ENCODE results near the gene PNP. TPM values are rescaled to one million over a fixed set of nuclear protein-coding genes. Genes with fewer than 3 reads are reported as not detected.

PNP gene
- total RNA-seq, 1 experiment from 2014 or later, result 34.8 TPM

DNA sequence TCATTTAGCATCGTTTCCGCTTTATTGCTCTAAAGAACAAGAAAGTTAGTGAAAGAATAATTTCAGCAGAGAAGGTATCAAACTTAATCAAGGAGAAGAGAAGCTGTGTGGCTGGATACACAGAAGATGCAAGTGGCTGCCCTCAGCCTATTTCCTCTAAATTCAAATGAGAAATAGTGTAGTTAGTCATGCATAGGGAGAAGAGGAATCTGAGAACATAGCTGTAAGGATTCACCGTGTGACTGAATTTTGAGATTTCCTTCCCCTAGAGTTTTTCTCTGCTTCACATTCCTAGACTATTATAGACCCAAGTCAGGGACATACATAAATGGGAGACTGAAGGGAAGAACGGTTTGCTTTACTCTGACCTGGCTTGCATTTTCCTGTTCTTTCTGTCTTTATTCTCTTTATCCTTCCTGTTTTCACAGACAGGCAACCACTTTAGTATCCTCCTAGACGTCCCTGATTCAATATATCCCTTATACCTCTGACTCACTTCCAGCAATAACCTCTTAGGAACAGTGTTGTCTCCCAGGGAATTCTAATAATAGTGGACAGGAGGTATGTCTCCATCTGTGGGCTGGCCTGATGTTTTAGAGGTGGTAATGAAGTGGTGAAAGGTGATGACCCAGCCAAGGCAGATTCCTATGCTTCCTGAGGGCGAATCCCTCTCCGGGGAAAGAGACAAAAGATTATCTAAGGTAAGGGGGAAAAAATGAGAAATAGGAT, 43.1 kb downstream of the PNP start:
- no peak for DNase-seq (ENCODE audit: low read depth in 1 of 2, low spot score in 2 of 2)
- H3K4me3 ChIP-seq, result no peak overlapping the region
- H3K27me3 ChIP-seq (replicated peaks), result 0 out of 2 replicates have a peak, but pooled peaks cover 2% of the 10 kb centered on the region
- H3K27ac ChIP-seq, result no peak overlapping the region
- H3K4me1 ChIP-seq (replicated peaks), result no peaks in the 10 kb centered on the region
- H3K9me3 ChIP-seq (replicated peaks), result no peaks in the 10 kb centered on the region
- no peaks in the 10 kb centered on the region for H3K36me3 ChIP-seq

DNA sequence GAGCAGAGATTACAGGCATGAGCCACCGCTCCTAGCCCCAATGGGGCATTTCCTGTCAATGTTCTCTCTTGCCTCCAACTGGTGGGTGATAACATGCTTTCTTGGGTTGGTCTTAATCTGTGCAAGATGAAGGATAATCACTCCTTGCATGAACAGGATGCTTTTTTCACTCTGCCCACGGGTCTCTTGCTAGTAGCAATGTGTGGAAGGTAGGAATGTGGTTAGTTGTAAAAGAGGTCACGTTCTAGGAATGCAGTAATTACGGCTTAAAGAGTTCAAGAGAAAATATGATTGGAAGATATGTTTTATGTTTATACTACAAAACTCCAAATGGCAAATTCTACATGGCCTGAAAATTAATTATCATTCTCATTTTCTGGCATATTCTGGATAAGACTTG, 46.6 kb downstream of the PNP start:
- H3K4me1 ChIP-seq (replicated peaks), result no peaks in the 10 kb centered on the region
- H3K36me3 ChIP-seq, result no peaks in the 10 kb centered on the region
- 0 out of 2 replicates have a peak, but pooled peaks cover 3% of the 10 kb centered on the region for H3K9me3 ChIP-seq (replicated peaks)
- 0 out of 2 replicates have a peak, but pooled peaks cover 2% of the 10 kb centered on the region for H3K27me3 ChIP-seq (replicated peaks)
- H3K4me3 ChIP-seq, result no peak overlapping the region
- no peak overlapping the region for H3K27ac ChIP-seq
- DNase-seq (ENCODE audit: low read depth in 1 of 2, low spot score in 2 of 2), result no peak

DNA sequence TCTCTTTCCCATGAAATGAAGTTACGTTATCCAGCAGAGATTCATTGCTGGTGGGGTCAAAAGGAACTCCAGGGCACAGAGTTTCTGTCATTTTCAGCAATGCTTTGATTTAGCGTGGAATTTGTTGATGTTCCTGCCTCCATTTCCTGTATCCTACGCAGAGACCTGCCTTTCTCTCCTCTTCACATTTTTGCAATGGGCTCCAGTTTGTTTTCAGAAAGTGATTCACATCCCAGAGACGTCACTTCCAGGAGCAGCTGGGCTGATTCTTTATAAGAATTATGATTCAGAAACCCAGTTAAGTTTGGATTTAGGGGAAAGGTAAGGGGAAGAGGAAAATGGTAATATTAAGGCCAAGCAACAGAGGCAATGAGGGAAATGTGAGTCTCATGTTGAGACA, 47.7 kb downstream of the PNP start:
- Histone ChIP-seq H3K36me3 (no peaks in the 10 kb centered on the region), H3K27me3 (replicated peaks) (0 out of 2 replicates have a peak, but pooled peaks cover 2% of the 10 kb centered on the region), H3K4me1 (replicated peaks) (no peaks in the 10 kb centered on the region), H3K27ac (no peak overlapping the region), H3K9me3 (replicated peaks) (0 out of 2 replicates have a peak, but pooled peaks cover 3% of the 10 kb centered on the region), H3K4me3 (no peak overlapping the region)
- DNase-seq (ENCODE audit: low read depth in 1 of 2, low spot score in 2 of 2), result no peak

DNA sequence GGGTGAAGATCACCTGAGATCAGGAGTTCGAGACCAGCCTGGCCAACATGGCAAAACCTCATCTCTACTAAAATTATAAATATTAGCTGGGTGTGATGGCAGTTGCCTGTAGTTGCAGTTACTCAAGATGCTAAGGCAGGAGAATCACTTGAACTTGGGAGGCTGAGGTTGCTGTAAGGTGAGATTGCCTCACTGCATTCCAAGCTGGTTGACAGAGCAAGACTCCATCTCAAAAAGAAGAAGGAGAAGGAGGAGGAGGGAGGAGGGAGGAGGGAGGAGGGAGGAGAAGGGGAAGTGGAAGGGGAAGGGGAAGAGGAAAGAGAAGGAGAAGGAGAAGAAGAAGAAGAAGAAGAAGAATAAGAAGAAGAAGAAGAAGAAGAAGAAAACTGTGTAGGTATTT, 53.1 kb downstream of the PNP start:
- Histone ChIP-seq H3K4me1 (replicated peaks) (no peaks in the 10 kb centered on the region), H3K27ac (no peak overlapping the region), H3K36me3 (no peaks in the 10 kb centered on the region), H3K27me3 (replicated peaks) (0 out of 2 replicates have a peak, but pooled peaks cover 3% of the 10 kb centered on the region), H3K4me3 (no peak overlapping the region), H3K9me3 (replicated peaks) (0 out of 2 replicates have a peak, but pooled peaks cover 3% of the 10 kb centered on the region)
- no peak for DNase-seq (ENCODE audit: low read depth in 1 of 2, low spot score in 2 of 2)

DNA sequence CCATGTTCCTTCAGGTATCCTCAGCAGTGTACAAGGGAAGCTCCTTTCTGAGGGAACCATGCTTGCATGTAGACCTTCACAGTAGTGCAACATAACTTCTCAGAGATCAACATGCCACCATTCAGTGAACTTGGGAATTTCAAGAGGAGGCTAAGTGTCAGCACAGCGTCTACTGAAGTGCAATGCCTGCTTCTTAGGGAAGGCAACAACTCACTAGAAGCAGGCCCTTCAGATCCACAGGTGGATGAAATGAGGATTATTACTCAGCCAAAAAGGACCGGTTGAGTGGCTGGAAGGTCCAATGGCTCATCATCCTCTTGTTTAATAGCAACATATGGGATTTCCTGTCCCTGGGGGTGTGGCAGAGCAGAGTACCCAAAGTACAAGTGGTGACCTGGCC, 54.8 kb downstream of the PNP start:
- Histone ChIP-seq H3K27me3 (replicated peaks) (0 out of 2 replicates have a peak, but pooled peaks cover 8% of the 10 kb centered on the region), H3K9me3 (replicated peaks) (0 out of 2 replicates have a peak, but pooled peaks cover 3% of the 10 kb centered on the region), H3K36me3 (no peaks in the 10 kb centered on the region), H3K4me3 (no peak overlapping the region), H3K27ac (no peak overlapping the region), H3K4me1 (replicated peaks) (no peaks in the 10 kb centered on the region)
- DNase-seq (ENCODE audit: low read depth in 1 of 2, low spot score in 2 of 2), result no peak

Other genes starting within 250 kb of the PNP start
- not detected in 2 replicates for gene OR11H6, start 245.7 kb upstream of the PNP start, total RNA-seq (2014; rRNA removed; shearing (Covaris generic))
- not detected in 2 replicates for gene OR11H7, start 240.4 kb upstream of the PNP start, total RNA-seq (2014; rRNA removed; shearing (Covaris generic))
- not detected in 2 replicates for gene OR11H4, start 230.1 kb upstream of the PNP start, total RNA-seq (2014; rRNA removed; shearing (Covaris generic))
- 9.9 and 20.7 TPM in 2 replicates for gene TTC5, start 163.5 kb upstream of the PNP start, total RNA-seq (2014; rRNA removed; shearing (Covaris generic))
- 33.0 and 51.8 TPM in 2 replicates for gene CCNB1IP1, start 136.1 kb upstream of the PNP start, total RNA-seq (2014; rRNA removed; shearing (Covaris generic))
- gene PARP2, start 125.8 kb upstream of the PNP start, total RNA-seq (2014; rRNA removed; shearing (Covaris generic)), result 16.2 and 34.2 TPM in 2 replicates
- 7.9 and 12.1 TPM in 2 replicates for gene TEP1, start 55.9 kb upstream of the PNP start, total RNA-seq (2014; rRNA removed; shearing (Covaris generic))
- gene KLHL33, start 33.2 kb upstream of the PNP start, total RNA-seq (2014; rRNA removed; shearing (Covaris generic)), result not detected in 2 replicates
- gene OSGEP, start 14.6 kb upstream of the PNP start, total RNA-seq (2014; rRNA removed; shearing (Covaris generic)), result 27.3 and 64.2 TPM in 2 replicates
- 43.8 and 60.4 TPM in 2 replicates for gene APEX1, start 14.2 kb upstream of the PNP start, total RNA-seq (2014; rRNA removed; shearing (Covaris generic))
- 18.9 and 20.5 TPM in 2 replicates for gene PIP4P1, start 8.0 kb upstream of the PNP start, total RNA-seq (2014; rRNA removed; shearing (Covaris generic))
- gene RNASE10, start 36.1 kb downstream of the PNP start, total RNA-seq (2014; rRNA removed; shearing (Covaris generic)), result not detected in 2 replicates
- gene RNASE9, start 91.6 kb downstream of the PNP start, total RNA-seq (2014; rRNA removed; shearing (Covaris generic)), result not detected in 2 replicates
- gene RNASE11, start 118.6 kb downstream of the PNP start, total RNA-seq (2014; rRNA removed; shearing (Covaris generic)), result not detected in 2 replicates
- not detected in 2 replicates for gene RNASE12, start 122.0 kb downstream of the PNP start, total RNA-seq (2014; rRNA removed; shearing (Covaris generic))
- gene OR6S1, start 172.3 kb downstream of the PNP start, total RNA-seq (2014; rRNA removed; shearing (Covaris generic)), result not detected in 2 replicates
- gene RNASE4, start 215.2 kb downstream of the PNP start, total RNA-seq (2014; rRNA removed; shearing (Covaris generic)), result 0.63 and 4.6 TPM in 2 replicates
- 2.7 and 4.4 TPM in 2 replicates for gene ANG, start 219.4 kb downstream of the PNP start, total RNA-seq (2014; rRNA removed; shearing (Covaris generic))

All from SJSA1 (cell line).